Thyroid gland (tissue), 4 donors: ENCODE measurements around the gene SIX3. TPM values are rescaled to one million over a fixed set of nuclear protein-coding genes. Genes with fewer than 3 reads are reported as not detected.

Source experiments
- DNase-seq, 2 donors: peaks; one replicate each; pipeline ENCODE4 v3.0.0-alpha.2; 2019
- H3K27ac ChIP-seq, 3 donors: fragments of 200-600 bp; sonication (generic); 1 replicate in 2 of 3; 2 replicates in 1 of 3; pipeline ENCODE4 v1.5.1; 2016 to 2019; ENCODE audit warnings: mild to moderate bottlenecking in 1 of 3, moderate library complexity in 1 of 3
- H3K27me3 ChIP-seq: fragments of 200-600 bp; sonication (generic); one replicate; pipeline ENCODE4 v1.5.1; 2019
- H3K36me3 ChIP-seq, 2 donors: fragments of 200-600 bp; sonication (generic); one replicate each; pipeline ENCODE4 v1.5.1; 2016 to 2019
- H3K4me1 ChIP-seq, 2 donors: fragments of 200-600 bp; sonication (generic); one replicate each; pipeline ENCODE4 v1.5.1; 2017 to 2019
- H3K4me3 ChIP-seq, 3 donors: fragments of 200-600 bp; sonication (generic); replicated peaks in 1 of 3; 1 replicate in 2 of 3; 2 replicates in 1 of 3; pipeline ENCODE4 v1.5.1; 2016; ENCODE audit warnings: mild to moderate bottlenecking in 1 of 3
- H3K9me3 ChIP-seq: fragments of 200-600 bp; sonication (generic); one replicate; pipeline ENCODE4 v1.5.1; 2017
- POLR2A ChIP-seq, 2 donors: fragments of 450-650 bp; IDR thresholded peaks; one replicate each; pipeline ENCODE4 v1.6.1; 2017; ENCODE audit warnings: antibody characterized with exemption in 2 of 2, mild to moderate bottlenecking in 2 of 2, moderate library complexity in 1 of 2
- WGBS, 2 donors: methylation state at CpG; one replicate each; pipeline ENCODE4 v1.1.5; 2017; 5-methylcytosine and 5-hydroxymethylcytosine counted together
- intact Hi-C: fragments of 100-400 bp; cut with DNase I; formaldehyde crosslinking; loops from one replicate; pipeline ENCODE4 v1.15.1; 2023
- total RNA-seq, 4 donors: library from RNA; depleted of rRNA; stranded (reverse); fragments of >200 nt; gene quantifications; one replicate each; pipeline ENCODE4 v1.2.3, GENCODE V29; 2016
- TF ChIP-seq, protein P1 (sequence below), 6 experiments: fragments of 200-600 bp in 3 of 6; fragments of 450-650 bp in 3 of 6; sonication (generic) in 3 of 6; IDR thresholded peaks; one replicate each; pipeline ENCODE4 v1.5.1; 2016 to 2019; ENCODE audit warnings: antibody characterized with exemption in 6 of 6, mild to moderate bottlenecking in 2 of 6, inconsistent platforms in 1 of 6, moderate library complexity in 1 of 6

SIX3 gene
- total RNA-seq, 4 donors from 2014 or later: not detected

DNA sequence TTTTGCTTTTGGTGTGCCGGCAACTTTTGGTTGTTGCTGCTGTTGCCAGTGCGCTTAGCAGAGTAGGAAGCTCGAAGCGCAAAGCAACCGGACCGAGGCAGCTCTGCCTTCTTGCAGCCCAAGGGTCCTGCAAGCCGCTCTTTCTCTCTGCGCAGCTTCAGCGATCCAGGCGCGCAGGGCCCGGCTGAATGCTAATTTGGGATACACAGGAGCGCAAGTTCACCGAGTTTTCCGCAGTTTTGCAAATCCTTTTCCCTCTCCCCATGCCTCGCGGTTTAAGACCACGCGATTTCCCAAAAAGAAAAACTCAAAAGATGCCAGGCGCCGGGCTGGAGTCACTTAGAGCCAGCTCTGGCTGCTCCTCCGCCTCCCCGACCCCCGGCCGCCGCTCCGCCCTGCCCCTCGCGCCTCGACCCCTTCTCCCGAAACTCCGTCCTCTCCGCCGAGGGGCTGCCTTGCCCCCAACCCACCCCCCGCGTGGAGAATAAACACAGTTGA, 13.5 kb upstream of the SIX3 start:
- peaks cover 51% of the 10 kb centered on the region for H3K27me3 ChIP-seq
- no peaks in the 10 kb centered on the region for H3K36me3 ChIP-seq
- peaks cover 10 to 29% of the 10 kb centered on the region in 2 donors for H3K4me1 ChIP-seq
- intact Hi-C loops: no loop called here
- no peaks in the 10 kb centered on the region for H3K9me3 ChIP-seq
- no peak overlapping the region for H3K27ac ChIP-seq
- no peak for DNase-seq
- TF ChIP-seq, protein P1, sequence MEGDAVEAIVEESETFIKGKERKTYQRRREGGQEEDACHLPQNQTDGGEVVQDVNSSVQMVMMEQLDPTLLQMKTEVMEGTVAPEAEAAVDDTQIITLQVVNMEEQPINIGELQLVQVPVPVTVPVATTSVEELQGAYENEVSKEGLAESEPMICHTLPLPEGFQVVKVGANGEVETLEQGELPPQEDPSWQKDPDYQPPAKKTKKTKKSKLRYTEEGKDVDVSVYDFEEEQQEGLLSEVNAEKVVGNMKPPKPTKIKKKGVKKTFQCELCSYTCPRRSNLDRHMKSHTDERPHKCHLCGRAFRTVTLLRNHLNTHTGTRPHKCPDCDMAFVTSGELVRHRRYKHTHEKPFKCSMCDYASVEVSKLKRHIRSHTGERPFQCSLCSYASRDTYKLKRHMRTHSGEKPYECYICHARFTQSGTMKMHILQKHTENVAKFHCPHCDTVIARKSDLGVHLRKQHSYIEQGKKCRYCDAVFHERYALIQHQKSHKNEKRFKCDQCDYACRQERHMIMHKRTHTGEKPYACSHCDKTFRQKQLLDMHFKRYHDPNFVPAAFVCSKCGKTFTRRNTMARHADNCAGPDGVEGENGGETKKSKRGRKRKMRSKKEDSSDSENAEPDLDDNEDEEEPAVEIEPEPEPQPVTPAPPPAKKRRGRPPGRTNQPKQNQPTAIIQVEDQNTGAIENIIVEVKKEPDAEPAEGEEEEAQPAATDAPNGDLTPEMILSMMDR (IDR thresholded peaks at IDR 0.05): no peak
- TF ChIP-seq POLR2A (IDR thresholded peaks at IDR 0.05): no peak
- 8 to 9% methylated on average over 30 to 36 of the region's 36 CpGs for WGBS, 2 donors
- H3K4me3 ChIP-seq: no peak overlapping the region

DNA sequence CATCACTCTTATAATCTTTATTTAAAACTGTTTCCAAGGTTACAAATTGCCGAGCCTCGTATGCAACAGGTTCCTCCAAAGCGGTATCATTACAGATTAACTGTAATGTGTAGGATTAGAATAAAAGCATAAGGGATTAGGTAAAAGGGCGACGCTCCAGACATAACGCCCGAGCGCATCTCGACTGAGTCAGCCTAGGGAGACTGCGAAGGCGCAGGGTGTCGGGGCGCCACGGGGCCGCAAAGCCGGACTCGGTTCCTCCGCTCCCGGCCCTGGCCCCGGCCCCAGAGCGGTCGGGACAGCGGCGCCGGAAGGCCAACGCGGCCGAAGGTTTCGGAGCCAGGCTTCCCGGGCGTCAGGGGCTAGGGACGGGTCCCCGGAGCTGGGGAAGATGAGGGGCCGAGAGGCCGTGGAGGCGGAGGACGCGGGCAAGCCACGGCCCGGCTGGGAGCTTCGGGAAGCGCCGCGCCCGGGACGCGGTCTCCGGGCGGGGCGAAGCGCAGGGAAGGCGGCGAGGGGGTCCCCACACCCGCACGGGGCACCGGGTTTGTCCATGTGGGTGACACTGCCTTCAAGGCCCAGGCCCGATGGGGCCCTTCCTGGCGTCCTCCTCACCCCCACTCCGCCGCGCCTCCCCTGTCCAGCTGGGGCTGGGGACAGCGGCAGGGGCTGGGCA, 12.9 kb upstream of the SIX3 start:
- WGBS, 2 donors: 3 to 6% methylated on average over 30 to 40 of the region's 62 CpGs
- TF ChIP-seq, protein P1 (IDR thresholded peaks at IDR 0.05): no peak
- TF ChIP-seq POLR2A (IDR thresholded peaks at IDR 0.05): no peak
- H3K27ac ChIP-seq: no peak overlapping the region
- intact Hi-C loops: no loop called here
- H3K4me1 ChIP-seq: peaks cover 10 to 30% of the 10 kb centered on the region in 2 donors
- no peaks in the 10 kb centered on the region for H3K9me3 ChIP-seq
- no peak overlapping the region for H3K4me3 ChIP-seq
- no peak for DNase-seq
- no peaks in the 10 kb centered on the region for H3K36me3 ChIP-seq
- H3K27me3 ChIP-seq: peaks cover 56% of the 10 kb centered on the region

DNA sequence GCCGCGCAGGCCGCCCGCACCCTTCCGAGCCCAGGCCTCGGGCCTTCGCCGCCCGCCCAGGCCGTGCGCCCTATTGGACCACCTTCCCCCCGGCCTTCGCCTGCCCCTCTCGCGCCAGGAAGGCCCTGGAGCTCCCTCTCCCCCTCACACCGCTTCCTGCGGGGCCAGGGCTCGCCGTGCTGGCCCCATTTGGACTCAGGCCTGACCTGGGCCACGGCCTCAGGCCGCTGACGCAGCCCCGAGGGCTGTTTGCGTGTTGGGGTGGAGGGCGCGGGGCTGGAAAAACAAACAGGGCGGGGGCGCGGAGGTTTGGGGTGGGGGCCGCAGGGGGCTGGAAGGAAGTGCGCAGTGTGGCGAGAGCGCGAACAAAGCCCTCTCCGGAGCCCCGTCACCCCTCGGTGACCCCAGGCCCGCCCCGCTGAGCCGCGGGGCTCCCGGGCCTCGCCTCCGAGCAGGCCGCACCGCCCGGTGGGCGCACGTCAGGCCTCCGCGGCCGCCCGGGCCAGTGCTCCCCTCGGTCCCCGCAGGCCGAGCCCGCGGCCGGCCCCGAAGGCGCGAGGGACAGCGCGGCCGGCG, 12.3 kb upstream of the SIX3 start:
- intact Hi-C loops: no loop called here
- H3K4me1 ChIP-seq: peaks cover 10 to 32% of the 10 kb centered on the region in 2 donors
- no peaks in the 10 kb centered on the region for H3K36me3 ChIP-seq
- TF ChIP-seq POLR2A (IDR thresholded peaks at IDR 0.05): no peak
- TF ChIP-seq, protein P1 (IDR thresholded peaks at IDR 0.05): no peak
- H3K9me3 ChIP-seq: no peaks in the 10 kb centered on the region
- H3K4me3 ChIP-seq: no peak overlapping the region
- no peak for DNase-seq
- H3K27ac ChIP-seq: no peak overlapping the region
- WGBS, 2 donors: 5 to 6% methylated on average over 14 to 15 of the region's 66 CpGs
- H3K27me3 ChIP-seq: peaks cover 63% of the 10 kb centered on the region

DNA sequence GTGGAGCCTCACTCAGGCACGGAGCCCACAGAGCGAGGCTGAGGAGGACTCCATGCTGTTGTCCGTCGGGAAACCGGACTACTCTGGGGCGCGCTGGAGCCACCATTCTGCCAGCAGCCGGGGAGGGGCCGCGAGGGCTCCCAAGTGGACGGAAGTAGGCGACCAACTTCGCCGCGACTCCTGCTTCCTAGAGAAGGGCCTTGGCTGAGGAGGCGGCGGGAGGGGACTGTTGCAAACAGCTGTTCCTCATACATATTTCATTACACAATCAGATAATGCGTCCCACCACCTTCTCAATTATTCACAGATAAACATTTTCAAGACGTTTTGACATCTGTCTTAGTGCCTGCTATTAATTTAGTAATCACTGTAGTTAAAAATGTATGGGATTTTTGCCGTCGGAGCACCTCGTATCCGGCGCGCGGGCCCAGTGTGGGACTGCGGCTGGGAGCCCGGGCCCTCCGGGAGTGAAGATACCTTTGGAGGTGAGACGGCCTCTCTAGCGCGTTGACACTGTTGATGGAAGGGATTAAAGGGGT, 11.7 kb upstream of the SIX3 start:
- DNase-seq: no peak
- no peaks in the 10 kb centered on the region for H3K36me3 ChIP-seq
- H3K27me3 ChIP-seq: peaks cover 68% of the 10 kb centered on the region
- no peak overlapping the region for H3K27ac ChIP-seq
- H3K9me3 ChIP-seq: no peaks in the 10 kb centered on the region
- no peak overlapping the region for H3K4me3 ChIP-seq
- 14 to 16% methylated on average over 23 to 24 of the region's 32 CpGs for WGBS, 2 donors
- intact Hi-C loops: no loop called here
- H3K4me1 ChIP-seq: peaks cover 10 to 38% of the 10 kb centered on the region in 2 donors
- TF ChIP-seq, protein P1 (IDR thresholded peaks at IDR 0.05): no peak
- TF ChIP-seq POLR2A (IDR thresholded peaks at IDR 0.05): no peak
